ENCODE data around the gene WFDC1. TPM values are rescaled to one million over a fixed set of nuclear protein-coding genes. Genes with fewer than 3 reads are reported as not detected.

Gene WFDC1
- total RNA-seq, 1 donor from 2014 or later: 0.34 TPM

GRCh38 chr16:84270071-84270470 lies 24.6 kb upstream of the WFDC1 start:
- no peaks in the 10 kb centered on the region for H3K36me3 ChIP-seq (ENCODE audit: insufficient read depth, low read length)
- no peak overlapping the region for H3K9ac ChIP-seq (ENCODE audit: low read length)
- TF ChIP-seq EZH2 (IDR thresholded peaks at IDR 0.05; ENCODE audit: insufficient read depth, low read length) (no peak), CTCF (IDR thresholded peaks at IDR 0.05; ENCODE audit: insufficient read depth, low read depth, low read length) (no peak)
- H3K4me1 Mint-ChIP-seq (ENCODE audit: low read depth, unreplicated experiment): no peaks in the 10 kb centered on the region
- H3K27me3 ChIP-seq (ENCODE audit: insufficient read depth, low read length): peaks cover 19% of the 10 kb centered on the region
- H3K36me3 Mint-ChIP-seq (ENCODE audit: low read depth, unreplicated experiment): no peaks in the 10 kb centered on the region
- no peak overlapping the region for H3K4me2 ChIP-seq (ENCODE audit: low read length)
- no peak overlapping the region for H2AFZ ChIP-seq (ENCODE audit: low read depth, low read length)
- H3K79me2 ChIP-seq (ENCODE audit: insufficient read depth, low read length): no peaks in the 10 kb centered on the region
- H3K27ac ChIP-seq (ENCODE audit: low read depth, low read length): no peak overlapping the region
- no peaks in the 10 kb centered on the region for H4K20me1 ChIP-seq (ENCODE audit: insufficient read depth, low read length)
- H3K27ac Mint-ChIP-seq (ENCODE audit: unreplicated experiment): no peak overlapping the region
- no peaks in the 10 kb centered on the region for H3K9me3 ChIP-seq (ENCODE audit: insufficient read depth, low read depth, low read length)
- H3K27me3 Mint-ChIP-seq (ENCODE audit: low read depth, unreplicated experiment): peaks cover 27% of the 10 kb centered on the region
- DNase-seq (ENCODE audit: low read depth) (no peak), FAIRE-seq (no peak)
- H3K4me3 Mint-ChIP-seq (ENCODE audit: unreplicated experiment): no peak overlapping the region
- H3K9me3 Mint-ChIP-seq (ENCODE audit: unreplicated experiment): peaks cover 2% of the 10 kb centered on the region
- no peak overlapping the region for H3K4me3 ChIP-seq (ENCODE audit: insufficient read depth, low read depth, low read length)
- no peaks in the 10 kb centered on the region for H3K4me1 ChIP-seq (ENCODE audit: insufficient read depth, low read length)

- Histone ChIP-seq H3K27ac (ENCODE audit: low read depth, low read length) (no peak overlapping the region), H3K9me3 (ENCODE audit: insufficient read depth, low read depth, low read length) (no peaks in the 10 kb centered on the region), H3K9ac (ENCODE audit: low read length) (no peak overlapping the region), H2AFZ (ENCODE audit: low read depth, low read length) (no peak overlapping the region), H4K20me1 (ENCODE audit: insufficient read depth, low read length) (no peaks in the 10 kb centered on the region), H3K79me2 (ENCODE audit: insufficient read depth, low read length) (no peaks in the 10 kb centered on the region), H3K36me3 (ENCODE audit: insufficient read depth, low read length) (no peaks in the 10 kb centered on the region), H3K4me2 (ENCODE audit: low read length) (no peak overlapping the region), H3K4me3 (ENCODE audit: insufficient read depth, low read depth, low read length) (no peak overlapping the region), H3K27me3 (ENCODE audit: insufficient read depth, low read length) (peaks cover 17% of the 10 kb centered on the region), H3K4me1 (ENCODE audit: insufficient read depth, low read length) (no peaks in the 10 kb centered on the region)
- no peak overlapping the region for H3K4me3 Mint-ChIP-seq (ENCODE audit: unreplicated experiment)
- FAIRE-seq: no peak
- no peaks in the 10 kb centered on the region for H3K4me1 Mint-ChIP-seq (ENCODE audit: low read depth, unreplicated experiment)
- H3K36me3 Mint-ChIP-seq (ENCODE audit: low read depth, unreplicated experiment): no peaks in the 10 kb centered on the region
- no peak for DNase-seq (ENCODE audit: low read depth)
- H3K27me3 Mint-ChIP-seq (ENCODE audit: low read depth, unreplicated experiment): peaks cover 30% of the 10 kb centered on the region
- TF ChIP-seq EZH2 (IDR thresholded peaks at IDR 0.05; ENCODE audit: insufficient read depth, low read length) (no peak), CTCF (IDR thresholded peaks at IDR 0.05; ENCODE audit: insufficient read depth, low read depth, low read length) (no peak)
- H3K9me3 Mint-ChIP-seq (ENCODE audit: unreplicated experiment): peaks cover 2% of the 10 kb centered on the region
- no peak overlapping the region for H3K27ac Mint-ChIP-seq (ENCODE audit: unreplicated experiment)
Observed at GRCh38 chr16:84270531-84270930, 24.1 kb upstream of the WFDC1 start.

GRCh38 chr16:84271037-84271436 lies 23.6 kb upstream of the WFDC1 start:
- Histone ChIP-seq H3K4me1 (ENCODE audit: insufficient read depth, low read length) (no peaks in the 10 kb centered on the region), H3K27me3 (ENCODE audit: insufficient read depth, low read length) (peaks cover 20% of the 10 kb centered on the region), H3K36me3 (ENCODE audit: insufficient read depth, low read length) (no peaks in the 10 kb centered on the region), H3K4me2 (ENCODE audit: low read length) (no peak overlapping the region), H3K4me3 (ENCODE audit: insufficient read depth, low read depth, low read length) (no peak overlapping the region), H3K9me3 (ENCODE audit: insufficient read depth, low read depth, low read length) (no peaks in the 10 kb centered on the region), H4K20me1 (ENCODE audit: insufficient read depth, low read length) (no peaks in the 10 kb centered on the region), H3K27ac (ENCODE audit: low read depth, low read length) (no peak overlapping the region), H2AFZ (ENCODE audit: low read depth, low read length) (no peak overlapping the region), H3K79me2 (ENCODE audit: insufficient read depth, low read length) (no peaks in the 10 kb centered on the region), H3K9ac (ENCODE audit: low read length) (no peak overlapping the region)
- Mint-ChIP-seq H3K9me3 (ENCODE audit: unreplicated experiment) (peaks cover 2% of the 10 kb centered on the region), H3K4me3 (ENCODE audit: unreplicated experiment) (no peak overlapping the region), H3K27me3 (ENCODE audit: low read depth, unreplicated experiment) (peaks cover 33% of the 10 kb centered on the region), H3K36me3 (ENCODE audit: low read depth, unreplicated experiment) (no peaks in the 10 kb centered on the region), H3K27ac (ENCODE audit: unreplicated experiment) (no peak overlapping the region), H3K4me1 (ENCODE audit: low read depth, unreplicated experiment) (no peaks in the 10 kb centered on the region)
- DNase-seq (ENCODE audit: low read depth) (no peak), FAIRE-seq (no peak)
- TF ChIP-seq CTCF (IDR thresholded peaks at IDR 0.05; ENCODE audit: insufficient read depth, low read depth, low read length): no peak
- no peak for TF ChIP-seq EZH2 (IDR thresholded peaks at IDR 0.05; ENCODE audit: insufficient read depth, low read length)

Data from astrocyte (in vitro differentiated cells and primary cell).